CD4-positive, alpha-beta T cell treated with Interleukin-6 at 100 ng/mL for 8 hours (primary cell): ENCODE measurements around the gene RBCK1.
"Not testable (repeated sequence)": the region's sequence is repeated elsewhere in the genome, so short reads cannot be mapped to it uniquely, and the experiment has no call there.

ENCODE experiments used
- DNase-seq: peaks from one replicate; pipeline ENCODE4 v3.0.0-alpha.2; 2020; ENCODE audit warnings: mixed read lengths, low spot score

The RBCK1 gene

DNA sequence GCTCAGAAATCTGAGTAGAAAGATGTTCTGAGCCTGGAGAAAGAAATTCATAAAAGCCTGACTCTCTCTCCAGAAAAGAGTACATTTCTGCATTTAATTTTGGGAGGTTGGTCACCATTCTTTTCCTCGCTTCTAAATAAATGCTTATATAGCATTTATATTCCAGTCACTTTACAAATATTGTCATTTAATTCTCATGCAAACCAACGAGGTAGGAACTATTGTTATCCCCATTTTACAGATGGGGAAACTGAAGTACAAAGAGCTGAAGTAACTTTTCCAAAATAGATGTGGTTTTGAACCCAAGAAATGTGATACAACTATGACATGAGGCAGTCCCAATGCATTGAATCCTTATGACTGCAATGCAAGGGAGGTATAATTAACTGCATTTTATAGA lies 32.0 kb upstream of the RBCK1 start:
- DNase-seq, result no peak

GRCh38 chr20:376750-377149 lies 31.3 kb upstream of the RBCK1 start:
- DNase-seq, result no peak

GRCh38 chr20:377578-377977 lies 30.5 kb upstream of the RBCK1 start:
- not testable (repeated sequence) for DNase-seq

- DNase-seq, result no peak
Observed at GRCh38 chr20:378961-379336, 29.1 kb upstream of the RBCK1 start.

GRCh38 chr20:380763-381580 lies 27.1 kb upstream of the RBCK1 start:
- peak; percentile 40 for DNase-seq

DNA sequence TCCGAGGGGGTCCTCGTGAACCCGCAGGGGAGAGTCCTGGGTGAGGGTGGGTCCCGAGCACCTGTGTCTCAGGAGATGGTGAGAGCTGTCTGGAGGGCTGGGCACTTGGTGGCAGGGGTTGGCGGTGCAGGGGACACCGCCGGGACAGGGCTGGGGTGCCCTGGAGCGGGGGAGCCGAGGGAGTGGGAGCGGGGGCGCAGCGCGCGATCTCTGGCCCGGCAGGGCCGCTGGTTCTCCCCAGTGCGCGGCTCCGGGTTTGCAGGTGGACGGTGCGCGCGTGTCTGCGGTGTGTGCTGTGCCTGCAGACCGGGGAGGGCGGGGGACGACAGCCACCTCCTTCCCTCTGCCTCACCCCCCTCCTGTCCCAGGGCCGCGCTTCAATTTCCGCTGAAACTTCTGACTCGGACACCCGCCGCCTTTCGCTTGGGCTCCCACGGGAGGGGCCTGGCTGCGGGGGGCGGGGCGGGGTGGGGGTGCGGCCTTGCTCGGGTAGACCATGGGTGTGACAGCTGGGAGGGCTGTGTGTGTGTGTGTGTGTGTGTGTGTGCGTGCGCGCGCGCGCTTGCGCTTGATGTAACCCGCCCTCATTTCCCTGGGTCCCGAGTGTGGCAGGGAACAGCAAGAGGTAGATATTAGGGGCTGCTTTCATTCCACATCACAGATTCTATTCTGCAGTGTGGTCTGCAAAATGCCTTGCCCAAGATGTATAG lies 26.4 kb upstream of the RBCK1 start:
- peak; percentile 81 for DNase-seq

- no peak for DNase-seq
Observed at GRCh38 chr20:382291-383115, 25.6 kb upstream of the RBCK1 start.

DNA sequence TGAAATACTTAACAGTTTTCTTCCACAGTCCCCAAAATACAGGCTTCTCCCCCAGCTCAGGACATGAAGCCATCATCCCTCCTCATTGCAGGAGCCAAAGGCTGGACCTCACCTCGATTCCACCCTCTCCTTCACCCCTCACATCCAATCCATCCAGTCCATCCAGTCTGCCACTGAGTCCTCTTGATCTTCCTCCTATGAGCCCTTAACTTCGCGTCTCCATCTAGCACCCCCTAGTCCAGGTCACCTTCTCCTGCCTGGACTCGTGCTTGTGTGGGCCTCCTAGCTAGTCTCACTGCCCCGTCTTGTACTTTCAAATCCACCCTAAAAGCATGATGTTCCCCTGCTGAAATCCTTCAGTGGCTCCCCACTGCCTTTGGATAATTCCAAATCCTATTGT lies 24.2 kb upstream of the RBCK1 start:
- no peak for DNase-seq

DNA sequence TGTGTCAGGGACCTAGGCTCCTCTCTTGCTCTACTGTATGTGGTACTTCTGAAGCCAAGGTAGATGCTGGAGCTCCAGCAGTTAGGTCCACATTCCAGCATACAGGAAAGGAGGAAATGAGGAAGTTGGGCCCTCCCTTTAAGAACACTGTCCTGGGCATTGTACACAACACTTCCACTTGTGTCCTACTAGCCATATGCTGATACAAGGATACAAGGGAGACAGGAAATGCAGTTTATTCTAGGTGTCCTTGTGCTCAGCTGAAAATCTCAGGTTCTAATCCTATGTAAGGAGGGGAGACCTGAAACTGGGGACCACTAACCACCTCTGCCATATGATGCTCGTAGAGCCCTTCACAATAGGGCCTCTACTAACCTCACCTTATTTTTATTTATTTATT lies 23.4 kb upstream of the RBCK1 start:
- DNase-seq, result no peak

DNA sequence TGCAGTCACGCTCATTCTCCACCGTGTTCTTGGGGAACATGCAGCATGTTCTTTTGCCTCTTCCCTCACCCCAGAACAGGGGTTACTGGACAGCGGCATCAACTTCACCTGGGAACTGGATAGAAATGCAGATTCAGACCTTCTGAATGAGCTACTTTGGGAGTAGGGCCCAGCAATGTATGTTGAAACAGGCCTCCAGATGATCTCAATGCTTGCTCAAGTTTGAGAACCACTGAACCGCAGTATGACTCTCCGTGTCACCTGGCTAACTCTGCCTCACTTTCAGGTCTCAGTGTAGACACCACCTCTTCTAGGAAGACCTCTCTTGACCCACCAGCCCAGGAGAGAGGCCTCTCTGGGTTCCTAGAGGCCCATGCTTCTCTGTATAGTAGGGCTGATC lies 22.7 kb upstream of the RBCK1 start:
- no peak for DNase-seq

- DNase-seq, result not testable (repeated sequence)
Observed at GRCh38 chr20:386634-387033, 21.5 kb upstream of the RBCK1 start.

GRCh38 chr20:387520-387919 lies 20.6 kb upstream of the RBCK1 start:
- no peak for DNase-seq

GRCh38 chr20:388034-388994 lies 19.8 kb upstream of the RBCK1 start:
- DNase-seq, result no peak

GRCh38 chr20:389220-389619 lies 18.9 kb upstream of the RBCK1 start:
- DNase-seq, result no peak

- no peak for DNase-seq
Observed at GRCh38 chr20:391041-391711, 16.9 kb upstream of the RBCK1 start.

DNA sequence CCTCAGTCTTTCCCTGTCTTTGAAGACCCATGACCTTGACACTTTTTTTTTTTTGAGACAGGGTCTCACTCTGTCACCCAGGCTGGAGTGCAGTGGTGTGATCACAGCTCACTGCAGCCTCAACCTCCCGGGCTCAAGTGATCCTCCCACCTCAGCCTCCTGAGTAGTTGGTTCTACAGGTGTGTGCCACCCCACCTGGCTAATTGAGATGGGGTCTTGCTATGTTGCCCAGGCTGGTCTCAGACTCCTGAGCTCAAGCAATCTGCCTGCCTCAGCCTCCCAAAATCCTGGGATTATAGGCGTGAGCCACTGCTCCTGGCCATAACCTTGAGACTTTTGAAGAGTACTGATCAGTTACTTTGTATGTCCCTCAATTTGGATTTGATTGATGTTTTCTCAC lies 14.8 kb upstream of the RBCK1 start:
- DNase-seq, result not testable (repeated sequence)

- no peak for DNase-seq
Observed at GRCh38 chr20:396252-396618, 11.9 kb upstream of the RBCK1 start.

- no peak for DNase-seq
Observed at GRCh38 chr20:396619-397431, 11.3 kb upstream of the RBCK1 start.

DNA sequence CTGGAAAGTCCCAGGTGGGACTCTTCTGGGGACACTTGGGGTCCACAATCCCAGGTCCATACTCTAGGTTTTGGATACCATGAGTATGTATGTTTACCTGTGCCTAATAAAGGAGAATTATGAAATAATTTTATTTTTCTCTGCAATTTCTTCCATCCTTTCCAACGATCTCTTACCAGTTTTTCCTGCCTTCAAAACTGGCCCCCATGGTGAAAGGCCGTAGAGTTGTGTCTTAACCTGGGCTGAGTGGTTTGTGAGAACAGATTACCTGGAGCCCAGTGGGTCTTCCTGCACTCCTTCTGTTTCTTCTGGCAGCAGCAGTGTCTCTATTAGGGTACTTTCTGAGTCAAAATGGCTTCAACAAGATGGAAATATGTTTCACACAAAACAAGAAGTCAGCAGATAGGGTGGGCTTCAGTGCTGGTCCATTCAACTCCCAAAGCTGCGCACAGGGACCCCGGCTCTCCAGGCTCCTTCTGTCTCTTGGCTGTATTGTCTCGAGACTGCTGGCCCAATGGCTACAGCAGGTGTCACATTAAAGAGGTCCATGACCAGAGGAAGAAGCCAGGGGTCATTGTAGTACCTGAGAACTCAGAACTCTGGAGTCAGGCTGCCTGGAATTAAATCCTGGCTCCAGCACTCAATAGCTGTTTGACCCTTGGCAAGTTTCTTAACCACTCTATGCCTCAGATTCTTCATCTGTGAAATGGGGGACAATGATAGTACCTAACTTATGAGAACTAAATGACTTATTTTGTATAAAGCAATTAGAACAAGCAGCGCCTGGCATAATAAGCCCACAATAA lies 10.5 kb upstream of the RBCK1 start:
- no peak for DNase-seq
